GM23248 (cell line): ENCODE data around the gene PROM1. TPM values are rescaled to one million over a fixed set of nuclear protein-coding genes. Genes with fewer than 3 reads are reported as not detected.

Source experiments
- DNase-seq: peaks from one replicate; pipeline ENCODE4 v3.0.0-alpha.2; 2015
- H2AFZ ChIP-seq: fragments of 200-600 bp; sonication (generic); 2 replicates; pipeline ENCODE4 v1.6.1; 2016; ENCODE audit warnings: antibody characterized with exemption
- H3F3A ChIP-seq: fragments of 200-600 bp; sonication (generic); 2 replicates; pipeline ENCODE4 v1.6.1; 2016; ENCODE audit warnings: mild to moderate bottlenecking, antibody characterized with exemption, mixed run types; ENCODE audit not compliant: insufficient read depth
- H3K27ac ChIP-seq: fragments of 200-600 bp; sonication (generic); 2 replicates; pipeline ENCODE4 v1.5.1; 2016; ENCODE audit warnings: mild to moderate bottlenecking
- H3K27me3 ChIP-seq: fragments of 200-600 bp; sonication (generic); replicated peaks from 2 replicates; pipeline ENCODE4 v1.6.1; 2016; ENCODE audit warnings: mild to moderate bottlenecking; ENCODE audit not compliant: insufficient read depth
- H3K36me3 ChIP-seq: fragments of 200-600 bp; sonication (generic); 2 replicates; pipeline ENCODE4 v1.6.1; 2016; ENCODE audit warnings: low read depth, mild to moderate bottlenecking
- H3K4me1 ChIP-seq: fragments of 200-600 bp; sonication (generic); 2 replicates; pipeline ENCODE4 v1.6.1; 2016; ENCODE audit warnings: mild to moderate bottlenecking; ENCODE audit not compliant: insufficient read depth
- H3K4me2 ChIP-seq: fragments of 200-600 bp; sonication (generic); one replicate; pipeline ENCODE4 v1.6.1; 2016; ENCODE audit warnings: mild to moderate bottlenecking; ENCODE audit not compliant: unreplicated experiment
- H3K4me3 ChIP-seq: fragments of 200-600 bp; sonication (generic); 2 replicates; pipeline ENCODE4 v1.5.1; 2016; ENCODE audit warnings: mild to moderate bottlenecking
- H3K79me2 ChIP-seq: fragments of 200-600 bp; sonication (generic); 2 replicates; pipeline ENCODE4 v1.6.1; 2016; ENCODE audit warnings: mild to moderate bottlenecking; ENCODE audit not compliant: insufficient read depth
- H3K9ac ChIP-seq: fragments of 200-600 bp; sonication (generic); 2 replicates; pipeline ENCODE4 v1.6.1; 2016; ENCODE audit warnings: mild to moderate bottlenecking
- H3K9me2 ChIP-seq: fragments of 200-600 bp; sonication (generic); 2 replicates; pipeline ENCODE4 v1.6.1; 2016; ENCODE audit warnings: mixed run types, mild to moderate bottlenecking, moderate library complexity; ENCODE audit not compliant: insufficient read depth
- H3K9me3 ChIP-seq: fragments of 200-600 bp; sonication (generic); one replicate; pipeline ENCODE4 v1.6.1; 2017; ENCODE audit warnings: low read depth
- H4K20me1 ChIP-seq: fragments of 200-600 bp; sonication (generic); 2 replicates; pipeline ENCODE4 v1.6.0; 2016; ENCODE audit not compliant: insufficient read depth
- EZH2 ChIP-seq: fragments of 200-600 bp; sonication (generic); IDR thresholded peaks from 2 replicates; pipeline ENCODE4 v1.6.1; 2018; ENCODE audit warnings: antibody characterized with exemption, mild to moderate bottlenecking; ENCODE audit not compliant: insufficient read depth, poor library complexity, severe bottlenecking
- EZH2phosphoT487 ChIP-seq: fragments of 200-600 bp; sonication (generic); IDR thresholded peaks from 2 replicates; pipeline ENCODE4 v1.6.1; 2018; ENCODE audit warnings: antibody characterized with exemption, moderate library complexity, mild to moderate bottlenecking, low read depth; ENCODE audit not compliant: insufficient read depth
- WGBS, 2 experiments: methylation state at CpG; one replicate each; pipeline ENCODE4 v1.1.6; 2015 to 2017; ENCODE audit warnings: low lambda C conversion rate in 2 of 2, low coverage in 1 of 2; ENCODE audit errors: missing lambda C conversion rate in 2 of 2; 5-methylcytosine and 5-hydroxymethylcytosine counted together
- in situ Hi-C: fragments of 300-500 bp; cut with MboI; formaldehyde crosslinking; loops from 2 replicates; pipeline ENCODE4 v1.15.0; 2020
- polyA plus RNA-seq: library from polyadenylated mRNA; unstranded; fragments of >200 nt; fragmentation: Nextera tagmentation; extraction: Ambion mirVana; gene quantifications from 2 replicates; pipeline ENCODE4 v1.2.1, GENCODE V29; 2016
- total RNA-seq: library from RNA; depleted of rRNA; stranded (reverse); fragments of >200 nt; shearing (Covaris generic); gene quantifications from 2 replicates; pipeline ENCODE4 v1.2.3, GENCODE V29; 2014

Gene PROM1
- total and polyA plus RNA-seq, 2 experiments from 2014 or later, result not detected

DNA sequence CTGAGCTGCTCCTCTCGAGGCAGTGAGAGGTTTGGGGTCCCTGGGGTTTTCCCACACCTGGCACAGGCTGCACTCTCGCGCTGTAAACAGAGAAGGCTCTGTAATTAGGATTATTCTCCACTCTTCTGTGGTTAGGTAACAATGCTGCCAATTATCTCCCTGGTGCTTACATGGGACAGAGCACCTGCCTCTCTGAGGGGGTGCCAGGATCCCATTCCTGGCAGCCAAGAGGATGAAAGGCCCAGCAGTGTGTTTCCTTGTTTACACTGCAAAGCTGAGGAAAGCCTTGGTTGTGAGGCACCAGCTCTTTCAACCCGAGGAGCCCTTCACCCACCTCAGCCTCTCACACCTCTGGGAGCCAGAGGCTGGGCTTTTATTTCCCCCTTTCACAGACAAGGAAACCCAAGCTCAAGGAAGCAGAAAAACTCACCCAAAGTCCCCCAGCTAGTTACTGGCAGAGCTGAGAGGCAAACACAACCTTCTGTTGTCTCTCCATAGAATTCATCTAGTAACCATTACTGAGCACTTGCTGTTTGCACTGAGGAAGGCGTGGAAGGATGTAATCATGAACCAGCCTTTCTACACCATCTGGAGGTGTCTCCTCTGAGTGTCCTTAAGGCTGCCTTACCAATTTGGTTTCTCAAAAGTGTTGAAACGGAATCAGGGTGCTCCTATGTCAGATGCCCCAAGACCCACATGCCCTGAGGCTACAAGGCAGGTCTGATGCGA lies 39.7 kb upstream of the PROM1 start:
- Histone ChIP-seq H3K4me3 (no peak overlapping the region), H3K4me1 (no peaks in the 10 kb centered on the region), H2AFZ (no peak overlapping the region), H3K79me2 (no peaks in the 10 kb centered on the region), H3K27ac (no peak overlapping the region), H3F3A (no peaks in the 10 kb centered on the region), H3K4me2 (no peak overlapping the region), H3K9ac (no peak overlapping the region), H3K27me3 (peaks cover 33% of the 10 kb centered on the region), H3K9me2 (no peaks in the 10 kb centered on the region), H3K9me3 (no peaks in the 10 kb centered on the region), H4K20me1 (no peaks in the 10 kb centered on the region), H3K36me3 (no peaks in the 10 kb centered on the region)
- in situ Hi-C loops, result no loop called here
- WGBS, 2 experiments, result 38% methylated on average over 7 of the region's 7 CpGs
- no peak for DNase-seq
- no peak for TF ChIP-seq EZH2phosphoT487
- TF ChIP-seq EZH2, result no peak

DNA sequence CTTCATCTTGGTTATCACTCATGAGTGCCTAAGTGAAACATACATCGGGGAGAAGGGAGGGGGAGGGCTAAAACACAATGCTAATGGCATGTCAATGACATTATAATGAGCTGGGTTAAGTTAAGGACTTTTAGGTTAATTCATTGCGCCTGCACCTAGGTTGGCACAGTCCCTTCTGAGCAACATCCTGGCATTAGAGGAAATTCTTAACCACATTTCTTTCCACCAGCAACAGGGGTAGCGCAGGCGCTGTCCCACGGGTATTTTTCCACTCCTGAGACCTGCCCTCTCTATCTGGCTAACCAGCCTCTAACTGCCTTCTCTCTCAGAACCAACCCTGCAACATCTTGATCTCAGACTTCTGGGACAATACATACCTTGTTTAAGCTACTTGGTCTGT lies 39.0 kb upstream of the PROM1 start:
- DNase-seq, result no peak
- H3K27ac ChIP-seq, result no peak overlapping the region
- H3K9me3 ChIP-seq, result no peaks in the 10 kb centered on the region
- in situ Hi-C loops, result no loop called here
- WGBS, 2 experiments, result 77 to 91% methylated on average over 4 to 5 of the region's 5 CpGs
- no peaks in the 10 kb centered on the region for H3K79me2 ChIP-seq
- no peak overlapping the region for H3K4me2 ChIP-seq
- no peaks in the 10 kb centered on the region for H3K36me3 ChIP-seq
- no peak overlapping the region for H2AFZ ChIP-seq
- no peak for TF ChIP-seq EZH2phosphoT487
- TF ChIP-seq EZH2, result no peak
- H3K27me3 ChIP-seq, result peaks cover 40% of the 10 kb centered on the region
- no peaks in the 10 kb centered on the region for H3F3A ChIP-seq
- no peak overlapping the region for H3K9ac ChIP-seq
- H3K4me3 ChIP-seq, result no peak overlapping the region
- H3K4me1 ChIP-seq, result no peaks in the 10 kb centered on the region
- no peaks in the 10 kb centered on the region for H4K20me1 ChIP-seq
- no peaks in the 10 kb centered on the region for H3K9me2 ChIP-seq

DNA sequence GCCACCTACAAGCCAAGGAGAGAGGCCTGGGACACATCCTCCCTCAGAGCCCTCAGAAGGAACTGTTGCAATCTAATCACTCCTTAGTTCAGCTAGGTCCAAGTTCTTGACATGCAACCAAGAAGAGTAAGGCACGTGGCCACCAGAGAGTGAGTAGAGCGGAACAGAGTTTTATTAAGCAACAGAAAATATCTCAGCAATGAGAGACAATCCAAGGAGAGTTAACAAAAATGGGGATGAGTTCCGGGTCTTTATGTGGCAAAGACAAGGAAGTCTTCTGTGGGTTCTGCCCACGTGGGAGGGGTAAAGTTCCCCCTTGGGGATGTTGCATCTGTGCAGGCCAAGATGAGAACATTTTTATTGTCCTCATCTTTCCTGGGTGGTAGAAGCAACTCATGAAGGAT lies 38.5 kb upstream of the PROM1 start:
- no peaks in the 10 kb centered on the region for H3K79me2 ChIP-seq
- no peaks in the 10 kb centered on the region for H3K9me3 ChIP-seq
- no peaks in the 10 kb centered on the region for H3K36me3 ChIP-seq
- H4K20me1 ChIP-seq, result no peaks in the 10 kb centered on the region
- H3K4me3 ChIP-seq, result no peak overlapping the region
- in situ Hi-C loops, result no loop called here
- no peak overlapping the region for H3K27ac ChIP-seq
- TF ChIP-seq EZH2phosphoT487, result no peak
- no peak for TF ChIP-seq EZH2
- peaks cover 45% of the 10 kb centered on the region for H3K27me3 ChIP-seq
- H2AFZ ChIP-seq, result no peak overlapping the region
- no peaks in the 10 kb centered on the region for H3K9me2 ChIP-seq
- H3K4me1 ChIP-seq, result no peaks in the 10 kb centered on the region
- no peak for DNase-seq
- WGBS, 2 experiments, result 32 to 33% methylated on average over 4 of the region's 4 CpGs
- H3F3A ChIP-seq, result no peaks in the 10 kb centered on the region
- no peak overlapping the region for H3K9ac ChIP-seq
- no peak overlapping the region for H3K4me2 ChIP-seq

DNA sequence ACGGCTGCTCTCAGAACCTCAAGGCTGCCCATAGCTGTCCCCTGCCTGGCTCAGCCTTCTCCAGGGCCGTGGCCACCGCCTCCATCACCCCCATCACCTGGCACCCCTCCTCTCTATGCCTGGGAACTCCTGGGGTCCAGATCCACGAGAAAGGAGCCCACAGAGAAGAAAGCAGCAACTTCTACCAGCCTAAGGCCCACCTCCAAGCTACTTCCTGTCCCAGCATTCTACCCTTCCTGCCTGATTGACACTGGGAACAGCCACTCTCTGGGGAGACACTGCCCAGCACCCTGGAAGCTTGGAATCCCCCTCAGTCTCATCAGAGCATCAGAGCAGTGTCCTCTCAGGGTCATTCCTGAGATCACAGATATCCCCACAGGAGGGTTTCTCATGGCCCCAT lies 36.9 kb upstream of the PROM1 start:
- Histone ChIP-seq H3K79me2 (no peaks in the 10 kb centered on the region), H3K9me2 (no peaks in the 10 kb centered on the region), H3K4me1 (no peaks in the 10 kb centered on the region), H3K27ac (no peak overlapping the region), H3F3A (no peaks in the 10 kb centered on the region), H3K4me3 (no peak overlapping the region), H3K36me3 (no peaks in the 10 kb centered on the region), H4K20me1 (no peaks in the 10 kb centered on the region), H3K9ac (no peak overlapping the region), H3K27me3 (peaks cover 44% of the 10 kb centered on the region), H3K4me2 (no peak overlapping the region), H3K9me3 (no peaks in the 10 kb centered on the region), H2AFZ (no peak overlapping the region)
- no peak for DNase-seq
- in situ Hi-C loops, result no loop called here
- 21 to 22% methylated on average over 4 of the region's 4 CpGs for WGBS, 2 experiments
- TF ChIP-seq EZH2phosphoT487, result no peak
- TF ChIP-seq EZH2, result no peak
